Measurements from ENCODE around the gene WFDC10B. TPM values are rescaled to one million over a fixed set of nuclear protein-coding genes. Genes with fewer than 3 reads are reported as not detected.
"Not testable (repeated sequence)": the region's sequence is repeated elsewhere in the genome, so short reads cannot be mapped to it uniquely, and the experiment has no call there.

The WFDC10B gene
- total and polyA plus RNA-seq, 2 donors (not counting 3 experiments of a cell fraction or from before 2014, with no cell fraction given) = not detected

DNA sequence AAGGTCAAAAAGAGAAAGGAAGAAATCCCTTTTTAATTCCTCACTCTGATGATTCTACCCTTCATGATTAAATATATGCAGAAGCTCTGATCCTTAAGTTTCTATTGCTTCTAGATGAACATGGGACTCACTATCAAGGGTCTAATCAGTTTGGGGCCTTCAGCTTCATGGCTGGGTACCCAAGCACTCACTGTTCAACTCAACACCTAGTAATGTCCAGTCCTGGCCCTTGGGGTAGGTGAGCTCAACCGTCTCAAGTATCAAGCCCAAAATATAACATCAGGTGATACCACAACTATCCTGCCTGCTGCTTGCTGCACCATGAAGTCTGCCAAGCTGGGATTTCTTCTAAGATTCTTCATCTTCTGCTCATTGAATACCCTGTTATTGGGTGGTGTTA is 17.2 kb upstream of the WFDC10B start, which contains the start of gene SPINT4:
Gene SPINT4 (plus strand): TSS at position 301 of the 400 bp plus-strand sequence. CDS start 21 bp downstream, at position 322.
- H3K9me3 ChIP-seq (replicated peaks; ENCODE audit: control insufficient read depth, insufficient read depth, low read length) = no peaks in the 10 kb centered on the region
- H3K4me1 ChIP-seq (ENCODE audit: control insufficient read depth, extremely low read depth, insufficient read depth, low read length) = no peaks in the 10 kb centered on the region
- H3K36me3 ChIP-seq (ENCODE audit: control insufficient read depth in 2 of 2, extremely low read depth in 1 of 2, insufficient read depth in 2 of 2, low read length in 2 of 2) = no peaks in the 10 kb centered on the region
- DNase-seq (ENCODE audit: low read depth, low spot score) (no peak), FAIRE-seq (no peak)
- dilution Hi-C loops (cut with MboI; ENCODE audit: extremely low pct_ligation_motif_present, low sequenced_read_pairs) (no loop called here), intact Hi-C loops (cut with micrococcal nuclease) (no loop called here)
- no peak within 1 kb of the TSS for H3K9ac ChIP-seq (replicated peaks; ENCODE audit: extremely low read depth, insufficient read depth, low read length)
- CTCF ChIA-PET = no interaction called here
- POLR2A ChIA-PET = no interaction called here
- H3K4me3 ChIP-seq (replicated peaks in 1 of 3; ENCODE audit: insufficient read depth in 1 of 3, low read depth in 1 of 3, low read length in 3 of 3) = no peak within 1 kb of the TSS
- H3K9me1 ChIP-seq (replicated peaks; ENCODE audit: control insufficient read depth, extremely low read depth, insufficient read depth, low read length) = no peaks in the 10 kb centered on the region
- no peak within 1 kb of the TSS for H3K27ac ChIP-seq (ENCODE audit: insufficient read depth, low read depth, low read length)
- H3K4me2 ChIP-seq (ENCODE audit: insufficient read depth, low read length) = no peak within 1 kb of the TSS
- BruUV-seq (replicated peaks) = no TSS peak
- no peaks in the 10 kb centered on the region for H4K20me1 ChIP-seq (replicated peaks; ENCODE audit: control insufficient read depth, extremely low read depth, insufficient read depth, low read length)
- no peaks in the 10 kb centered on the region for H3K79me2 ChIP-seq (ENCODE audit: control insufficient read depth, insufficient read depth, low read length)
- H3K27me3 ChIP-seq (ENCODE audit: control insufficient read depth in 2 of 2, insufficient read depth in 2 of 2, low read length in 2 of 2) = no peaks in the 10 kb centered on the region
- TF ChIP-seq EZH2 (IDR thresholded peaks at IDR 0.05; ENCODE audit: borderline replicate concordance, low read depth, low read length, severe bottlenecking) = no peak
- no peak for TF ChIP-seq MYC (IDR thresholded peaks at IDR 0.05; ENCODE audit: low read depth, low read length)
- TF ChIP-seq, protein P1, sequence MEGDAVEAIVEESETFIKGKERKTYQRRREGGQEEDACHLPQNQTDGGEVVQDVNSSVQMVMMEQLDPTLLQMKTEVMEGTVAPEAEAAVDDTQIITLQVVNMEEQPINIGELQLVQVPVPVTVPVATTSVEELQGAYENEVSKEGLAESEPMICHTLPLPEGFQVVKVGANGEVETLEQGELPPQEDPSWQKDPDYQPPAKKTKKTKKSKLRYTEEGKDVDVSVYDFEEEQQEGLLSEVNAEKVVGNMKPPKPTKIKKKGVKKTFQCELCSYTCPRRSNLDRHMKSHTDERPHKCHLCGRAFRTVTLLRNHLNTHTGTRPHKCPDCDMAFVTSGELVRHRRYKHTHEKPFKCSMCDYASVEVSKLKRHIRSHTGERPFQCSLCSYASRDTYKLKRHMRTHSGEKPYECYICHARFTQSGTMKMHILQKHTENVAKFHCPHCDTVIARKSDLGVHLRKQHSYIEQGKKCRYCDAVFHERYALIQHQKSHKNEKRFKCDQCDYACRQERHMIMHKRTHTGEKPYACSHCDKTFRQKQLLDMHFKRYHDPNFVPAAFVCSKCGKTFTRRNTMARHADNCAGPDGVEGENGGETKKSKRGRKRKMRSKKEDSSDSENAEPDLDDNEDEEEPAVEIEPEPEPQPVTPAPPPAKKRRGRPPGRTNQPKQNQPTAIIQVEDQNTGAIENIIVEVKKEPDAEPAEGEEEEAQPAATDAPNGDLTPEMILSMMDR (IDR thresholded peaks at IDR 0.05; ENCODE audit: extremely low read depth in 1 of 2, insufficient read depth in 1 of 2, low read depth in 1 of 2, low read length in 2 of 2) = no peak
- TF ChIP-seq GATA2 (IDR thresholded peaks at IDR 0.05; ENCODE audit: insufficient read depth, insufficient read length, low read depth, low read length) = no peak
- TF ChIP-seq POLR2A (IDR thresholded peaks at IDR 0.05; ENCODE audit: low read depth, low read length) = no peak
- no peak for TF ChIP-seq FOS (IDR thresholded peaks at IDR 0.05; ENCODE audit: borderline replicate concordance, insufficient read depth, low read length)
- no peak for TF ChIP-seq POLR2AphosphoS5 (IDR thresholded peaks at IDR 0.05; ENCODE audit: insufficient read depth, low read depth, low read length)
- TF ChIP-seq JUN (IDR thresholded peaks at IDR 0.05; ENCODE audit: borderline replicate concordance, insufficient read depth, insufficient read length, low read depth) = no peak
- TF ChIP-seq, protein P2, sequence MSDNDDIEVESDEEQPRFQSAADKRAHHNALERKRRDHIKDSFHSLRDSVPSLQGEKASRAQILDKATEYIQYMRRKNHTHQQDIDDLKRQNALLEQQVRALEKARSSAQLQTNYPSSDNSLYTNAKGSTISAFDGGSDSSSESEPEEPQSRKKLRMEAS (IDR thresholded peaks at IDR 0.05; ENCODE audit: insufficient read depth, insufficient read length) = no peak
- H2AFZ ChIP-seq (ENCODE audit: low read depth, low read length) = no peak within 1 kb of the TSS

DNA sequence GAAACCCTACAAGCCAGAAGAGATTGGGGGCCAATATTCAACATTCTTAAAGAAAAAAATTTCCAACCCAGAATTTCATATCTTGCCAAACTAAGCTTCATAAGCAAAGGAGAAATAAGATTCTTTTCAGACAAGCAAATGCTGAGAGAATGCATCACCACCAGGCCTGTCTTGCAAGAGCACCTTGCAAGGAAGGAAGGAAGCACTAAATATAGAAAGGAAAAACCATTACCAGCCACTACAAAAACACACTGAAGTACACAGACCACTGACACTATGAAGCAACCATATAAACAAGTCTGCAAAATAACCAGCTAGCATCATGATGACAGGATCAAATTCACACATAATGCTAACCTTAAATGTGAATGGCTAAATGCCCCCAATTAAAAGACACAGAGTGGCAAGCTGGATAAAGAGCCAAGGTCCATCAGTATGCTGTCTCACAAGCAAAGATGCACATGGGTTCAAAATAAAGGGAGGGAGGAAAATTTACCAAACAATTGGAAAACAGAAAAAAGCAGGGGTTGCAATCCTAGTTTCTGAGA is 11.4 kb upstream of the WFDC10B start:
- H3K36me3 ChIP-seq (ENCODE audit: control insufficient read depth in 2 of 2, extremely low read depth in 1 of 2, insufficient read depth in 2 of 2, low read length in 2 of 2); H3K27ac ChIP-seq (ENCODE audit: insufficient read depth, low read depth, low read length); H3K9ac ChIP-seq (replicated peaks; ENCODE audit: extremely low read depth, insufficient read depth, low read length); BruUV-seq (replicated peaks); H3K27me3 ChIP-seq (ENCODE audit: control insufficient read depth in 2 of 2, insufficient read depth in 2 of 2, low read length in 2 of 2); H3K4me3 ChIP-seq (replicated peaks in 1 of 3; ENCODE audit: insufficient read depth in 1 of 3, low read depth in 1 of 3, low read length in 3 of 3); intact Hi-C loops (cut with micrococcal nuclease); FAIRE-seq; POLR2A ChIA-PET; H4K20me1 ChIP-seq (replicated peaks; ENCODE audit: control insufficient read depth, extremely low read depth, insufficient read depth, low read length); H3K4me1 ChIP-seq (ENCODE audit: control insufficient read depth, extremely low read depth, insufficient read depth, low read length); H3K9me3 ChIP-seq (replicated peaks; ENCODE audit: control insufficient read depth, insufficient read depth, low read length); H3K4me2 ChIP-seq (ENCODE audit: insufficient read depth, low read length); CTCF ChIA-PET; DNase-seq (ENCODE audit: low read depth, low spot score); H2AFZ ChIP-seq (ENCODE audit: low read depth, low read length); H3K9me1 ChIP-seq (replicated peaks; ENCODE audit: control insufficient read depth, extremely low read depth, insufficient read depth, low read length); dilution Hi-C loops (cut with MboI; ENCODE audit: extremely low pct_ligation_motif_present, low sequenced_read_pairs); H3K79me2 ChIP-seq (ENCODE audit: control insufficient read depth, insufficient read depth, low read length): not testable (repeated sequence)

Data from endothelial cell of umbilical vein (primary cell).